ENCODE data around the gene FAM181A.

FAM181A gene

DNA sequence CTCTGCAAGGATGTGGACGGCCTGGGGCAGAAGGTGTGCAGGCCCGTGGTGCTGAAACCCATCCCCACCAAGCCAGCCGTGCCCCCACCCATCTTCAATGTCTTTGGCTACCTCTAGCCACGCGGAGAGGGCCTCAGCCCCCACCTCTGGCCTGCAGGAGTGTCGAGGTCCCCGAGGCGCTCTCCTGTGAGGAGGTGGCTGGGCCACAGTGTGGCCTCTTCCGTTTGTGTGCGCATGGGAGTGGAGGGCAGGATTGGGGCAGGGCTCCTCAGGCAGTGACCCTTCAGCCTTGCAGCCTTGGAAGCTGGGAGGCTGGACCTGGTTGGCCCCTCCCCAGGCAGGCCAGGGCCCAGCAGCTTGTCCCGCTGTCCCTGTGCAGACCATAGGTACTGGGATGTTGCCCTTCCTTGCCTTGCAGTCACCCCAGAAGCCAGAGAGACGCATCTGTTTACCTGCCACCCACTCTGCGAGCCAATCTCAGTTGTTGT is 1.9 kb downstream of the FAM181A start:
- H3K4me3 ChIP-seq, result no peak overlapping the region
- H3K4me1 ChIP-seq, result no peaks in the 10 kb centered on the region
- no peaks in the 10 kb centered on the region for H3K36me3 ChIP-seq (replicated peaks)
- in situ Hi-C loops (cut with MboI; ENCODE audit: low sequenced_read_pairs), result no loop called here
- no peaks in the 10 kb centered on the region for H3K27me3 ChIP-seq (ENCODE audit: low read depth)
- DNase-seq (ENCODE audit: low spot score in 2 of 2), result no peak
- no peaks in the 10 kb centered on the region for H3K9me3 ChIP-seq

DNA sequence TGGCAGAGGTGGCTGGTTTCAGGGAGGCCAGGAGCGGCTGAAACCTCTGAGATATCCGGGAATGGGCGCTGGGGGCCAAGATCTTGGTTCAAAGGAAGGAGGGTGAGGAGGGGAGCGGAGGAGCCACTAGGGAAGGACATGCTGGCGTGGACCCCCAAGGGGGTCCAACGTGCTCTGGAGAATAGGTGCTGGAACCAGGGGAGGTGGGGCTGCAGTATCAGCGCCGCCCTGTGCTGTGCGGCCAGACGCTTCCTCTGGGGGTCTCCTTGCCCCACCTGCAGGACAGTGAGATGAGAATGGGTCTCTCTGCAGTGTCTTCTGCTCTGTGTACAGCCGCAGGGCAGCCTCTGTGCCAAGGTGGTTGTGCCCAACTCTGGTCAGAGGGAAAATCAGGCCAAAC is 2.5 kb downstream of the FAM181A start:
- no peak overlapping the region for H3K4me3 ChIP-seq
- DNase-seq (ENCODE audit: low spot score in 2 of 2), result no peak
- no peaks in the 10 kb centered on the region for H3K27me3 ChIP-seq (ENCODE audit: low read depth)
- no peaks in the 10 kb centered on the region for H3K9me3 ChIP-seq
- H3K36me3 ChIP-seq (replicated peaks), result no peaks in the 10 kb centered on the region
- in situ Hi-C loops (cut with MboI; ENCODE audit: low sequenced_read_pairs), result no loop called here
- no peaks in the 10 kb centered on the region for H3K4me1 ChIP-seq

DNA sequence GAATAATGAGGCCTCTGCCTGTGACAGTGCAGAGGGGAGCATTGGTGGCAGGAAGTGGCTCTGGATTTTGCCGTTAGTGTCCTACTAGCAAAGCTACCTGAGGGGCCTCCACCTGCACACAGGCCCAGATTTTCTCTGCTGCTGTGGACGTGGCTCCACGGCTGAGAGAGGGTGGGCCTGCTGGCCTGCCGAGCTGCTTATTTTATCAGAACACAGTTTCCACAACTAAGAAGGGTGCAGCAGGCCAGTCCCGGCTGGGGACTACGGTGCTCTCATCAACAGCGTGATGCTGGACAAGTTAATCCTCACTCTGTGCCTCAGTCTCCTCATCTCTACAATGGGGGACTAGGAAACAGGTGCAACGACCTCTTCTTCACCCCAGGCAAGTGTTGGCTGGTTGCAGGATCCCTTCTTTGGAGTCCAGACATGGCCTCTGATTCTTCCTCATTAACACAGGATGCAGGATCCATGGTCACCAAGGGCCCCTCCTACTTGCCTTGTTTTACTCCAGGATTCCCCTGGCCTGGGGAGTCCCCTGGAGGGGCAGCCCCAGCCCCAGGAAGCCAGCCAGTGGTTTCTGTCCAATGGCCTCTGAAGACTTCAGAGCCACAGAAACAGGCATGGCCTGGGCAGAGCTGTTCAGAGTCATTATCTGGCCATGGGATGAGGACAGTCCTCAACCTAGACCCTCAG is 3.3 kb downstream of the FAM181A start:
- Histone ChIP-seq H3K27me3 (ENCODE audit: low read depth) (no peaks in the 10 kb centered on the region), H3K4me1 (no peaks in the 10 kb centered on the region), H3K36me3 (replicated peaks) (no peaks in the 10 kb centered on the region), H3K9me3 (no peaks in the 10 kb centered on the region), H3K4me3 (no peak overlapping the region)
- DNase-seq (ENCODE audit: low spot score in 2 of 2), result no peak
- in situ Hi-C loops (cut with MboI; ENCODE audit: low sequenced_read_pairs), result no loop called here

DNA sequence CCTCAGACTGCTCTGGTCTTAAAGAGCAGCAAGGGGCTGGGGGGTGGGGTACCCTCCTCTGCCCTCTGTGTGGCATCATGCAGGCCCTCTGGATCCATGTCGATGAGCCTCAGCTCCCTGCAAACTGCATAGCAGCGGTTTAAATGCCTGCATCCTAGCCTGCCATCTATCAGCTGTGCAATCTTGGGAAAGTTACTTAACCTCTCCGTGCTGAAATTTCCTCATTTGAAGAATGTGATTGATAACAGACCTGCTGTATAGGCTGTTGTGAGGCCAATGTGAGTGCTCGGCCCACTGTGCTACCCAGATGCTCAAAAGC is 3.8 kb downstream of the FAM181A start:
- DNase-seq (ENCODE audit: low spot score in 2 of 2), result no peak
- no peak overlapping the region for H3K4me3 ChIP-seq
- no peaks in the 10 kb centered on the region for H3K27me3 ChIP-seq (ENCODE audit: low read depth)
- no peaks in the 10 kb centered on the region for H3K36me3 ChIP-seq (replicated peaks)
- no peaks in the 10 kb centered on the region for H3K4me1 ChIP-seq
- in situ Hi-C loops (cut with MboI; ENCODE audit: low sequenced_read_pairs), result no loop called here
- no peaks in the 10 kb centered on the region for H3K9me3 ChIP-seq

DNA sequence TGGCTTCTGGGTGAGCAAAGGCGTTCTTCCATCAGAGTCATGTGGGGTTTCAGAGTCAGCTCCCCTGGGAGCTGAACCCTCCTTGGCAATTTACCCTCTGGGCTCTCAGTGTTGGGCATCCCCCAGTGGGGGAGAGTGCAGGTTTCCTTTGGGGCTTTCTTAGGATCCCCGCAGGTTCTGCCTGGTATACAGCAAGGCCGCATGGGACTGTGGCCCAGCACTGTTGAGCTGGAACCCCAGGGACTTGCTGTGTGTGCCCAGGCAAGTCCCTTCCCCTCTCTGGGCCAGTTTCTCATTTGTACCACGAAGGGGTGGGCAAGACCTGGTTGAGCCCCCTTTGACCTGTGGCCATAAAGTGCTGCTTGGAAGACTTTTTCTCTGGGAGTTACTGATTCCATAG is 5.5 kb downstream of the FAM181A start:
- no peaks in the 10 kb centered on the region for H3K36me3 ChIP-seq (replicated peaks)
- in situ Hi-C loops (cut with MboI; ENCODE audit: low sequenced_read_pairs), result no loop called here
- H3K9me3 ChIP-seq, result no peaks in the 10 kb centered on the region
- no peak overlapping the region for H3K4me3 ChIP-seq
- H3K4me1 ChIP-seq, result no peaks in the 10 kb centered on the region
- DNase-seq (ENCODE audit: low spot score in 2 of 2), result no peak
- H3K27me3 ChIP-seq (ENCODE audit: low read depth), result no peaks in the 10 kb centered on the region

DNA sequence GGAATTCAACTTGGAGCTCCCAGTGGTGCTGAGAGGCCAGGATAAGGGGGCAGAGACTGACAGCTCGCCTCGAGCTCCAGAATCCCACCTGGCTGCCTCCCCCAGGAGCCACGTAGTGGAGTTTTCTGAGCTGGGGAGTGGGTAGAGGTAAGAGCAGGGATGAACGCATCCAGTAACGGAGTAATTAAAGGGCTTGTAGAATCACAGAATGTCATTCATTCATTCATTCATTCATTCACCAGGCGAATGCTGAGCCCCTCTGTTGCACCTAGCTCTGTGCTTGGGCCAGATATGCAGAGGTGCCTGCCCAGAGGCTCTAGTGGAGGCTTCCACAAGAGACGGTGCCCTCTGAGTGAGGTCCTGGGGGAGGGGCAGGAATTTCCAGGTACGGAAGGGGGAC is 8.1 kb downstream of the FAM181A start:
- in situ Hi-C loops (cut with MboI; ENCODE audit: low sequenced_read_pairs), result no loop called here
- DNase-seq (ENCODE audit: low spot score in 2 of 2), result no peak
- no peak overlapping the region for H3K4me3 ChIP-seq
- no peaks in the 10 kb centered on the region for H3K4me1 ChIP-seq
- no peaks in the 10 kb centered on the region for H3K9me3 ChIP-seq
- H3K27me3 ChIP-seq (ENCODE audit: low read depth), result no peaks in the 10 kb centered on the region
- H3K36me3 ChIP-seq (replicated peaks), result no peaks in the 10 kb centered on the region

DNA sequence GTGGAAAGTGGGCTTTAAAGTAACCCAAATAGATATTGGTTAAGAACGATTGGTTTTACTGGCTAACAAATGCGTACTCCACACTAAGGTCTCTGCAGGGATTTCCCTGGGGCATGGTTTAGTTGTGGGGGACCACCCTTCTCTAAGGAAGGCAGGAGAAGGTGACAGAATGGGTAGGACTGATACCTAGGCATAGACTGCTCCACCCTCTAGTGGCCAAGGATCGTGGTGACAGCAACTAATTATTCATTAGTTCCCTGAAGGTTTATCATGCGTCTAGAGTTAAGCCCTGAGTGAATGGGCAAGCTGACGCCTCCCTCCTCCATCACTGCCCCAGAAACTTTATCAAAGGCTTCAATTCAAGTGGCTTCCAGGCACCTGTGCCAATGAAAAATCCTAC is 9.1 kb downstream of the FAM181A start:
- no peaks in the 10 kb centered on the region for H3K4me1 ChIP-seq
- H3K27me3 ChIP-seq (ENCODE audit: low read depth), result no peaks in the 10 kb centered on the region
- no peaks in the 10 kb centered on the region for H3K36me3 ChIP-seq (replicated peaks)
- in situ Hi-C loops (cut with MboI; ENCODE audit: low sequenced_read_pairs), result no loop called here
- no peaks in the 10 kb centered on the region for H3K9me3 ChIP-seq
- no peak overlapping the region for H3K4me3 ChIP-seq
- DNase-seq (ENCODE audit: low spot score in 2 of 2), result peak; percentile 66 to 72

DNA sequence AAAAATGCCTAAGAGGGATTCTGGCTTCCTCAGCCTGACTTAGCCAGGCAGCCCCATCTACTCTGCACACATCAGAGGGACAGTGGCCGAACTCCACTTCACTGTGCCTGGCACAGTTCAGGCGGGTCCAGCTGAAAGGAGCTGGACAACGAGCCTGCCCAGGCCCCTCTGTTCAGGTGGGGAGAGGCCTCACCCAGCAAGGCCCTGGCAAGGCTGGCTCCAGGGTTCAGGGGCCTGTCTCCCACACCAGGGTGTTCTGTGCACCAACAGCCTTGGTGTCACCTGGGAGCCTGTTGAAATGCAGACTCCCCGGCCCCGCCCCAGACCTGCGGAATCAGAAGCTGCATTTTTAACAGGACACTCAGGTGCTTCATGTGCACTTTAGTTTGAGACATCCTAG is 9.8 kb downstream of the FAM181A start:
- Histone ChIP-seq H3K4me3 (no peak overlapping the region), H3K27me3 (ENCODE audit: low read depth) (no peaks in the 10 kb centered on the region), H3K36me3 (replicated peaks) (no peaks in the 10 kb centered on the region), H3K9me3 (no peaks in the 10 kb centered on the region), H3K4me1 (no peaks in the 10 kb centered on the region)
- in situ Hi-C loops (cut with MboI; ENCODE audit: low sequenced_read_pairs), result no loop called here
- no peak for DNase-seq (ENCODE audit: low spot score in 2 of 2)

DNA sequence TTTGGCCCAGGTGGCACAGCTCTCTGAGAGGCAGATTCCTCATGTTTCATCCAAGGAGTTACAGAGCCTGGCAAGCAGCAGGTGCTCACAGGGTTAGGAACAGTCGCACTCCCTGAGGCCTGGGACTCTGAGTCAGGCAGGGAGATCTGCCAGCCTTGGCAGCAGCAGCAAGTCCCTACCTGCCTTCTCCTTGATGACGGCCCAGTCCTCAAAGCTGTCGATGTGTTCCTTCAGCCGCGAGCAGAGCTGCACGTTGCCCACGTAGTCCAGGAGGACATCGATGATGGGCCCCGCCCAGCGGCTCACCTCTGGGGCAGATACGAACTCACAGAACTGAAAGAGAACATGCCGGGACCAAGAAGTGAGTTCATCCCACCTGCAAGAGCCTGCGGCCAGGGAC is 10.4 kb downstream of the FAM181A start:
- H3K27me3 ChIP-seq (ENCODE audit: low read depth), result no peaks in the 10 kb centered on the region
- in situ Hi-C loops (cut with MboI; ENCODE audit: low sequenced_read_pairs), result no loop called here
- no peak for DNase-seq (ENCODE audit: low spot score in 2 of 2)
- H3K9me3 ChIP-seq, result no peaks in the 10 kb centered on the region
- no peak overlapping the region for H3K4me3 ChIP-seq
- no peaks in the 10 kb centered on the region for H3K4me1 ChIP-seq
- H3K36me3 ChIP-seq (replicated peaks), result no peaks in the 10 kb centered on the region

DNA sequence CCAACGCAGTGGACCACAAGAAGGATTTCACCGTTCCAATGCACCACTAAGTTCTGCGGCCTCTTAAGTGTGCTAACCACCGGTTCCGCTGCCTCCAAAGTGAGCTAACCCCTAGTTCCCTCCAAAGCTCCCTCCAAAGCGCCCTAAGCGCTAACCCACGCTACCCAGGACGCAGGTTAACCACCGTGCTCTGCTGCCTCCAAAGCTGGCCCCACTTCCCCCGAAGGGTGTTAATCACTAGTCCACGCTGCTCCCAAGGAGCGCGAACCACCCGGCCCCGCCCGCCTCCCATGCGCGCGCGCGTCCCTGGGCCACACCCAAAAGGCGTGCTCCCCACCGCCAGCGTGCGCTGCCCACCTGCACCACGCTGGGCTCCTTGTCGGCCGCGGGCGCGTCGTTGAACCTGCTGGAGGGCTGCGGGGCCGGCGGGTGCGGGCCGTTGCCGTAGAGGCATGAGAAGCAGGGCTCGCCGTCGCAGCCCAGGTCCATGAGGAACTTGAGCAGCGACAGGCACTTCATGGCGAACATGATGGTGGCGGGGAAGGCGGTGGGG is 11.7 kb downstream of the FAM181A start:
- Histone ChIP-seq H3K4me3 (no peak overlapping the region), H3K36me3 (replicated peaks) (no peaks in the 10 kb centered on the region), H3K9me3 (no peaks in the 10 kb centered on the region), H3K27me3 (ENCODE audit: low read depth) (no peaks in the 10 kb centered on the region), H3K4me1 (no peaks in the 10 kb centered on the region)
- DNase-seq (ENCODE audit: low spot score in 2 of 2), result no peak
- in situ Hi-C loops (cut with MboI; ENCODE audit: low sequenced_read_pairs), result no loop called here

DNA sequence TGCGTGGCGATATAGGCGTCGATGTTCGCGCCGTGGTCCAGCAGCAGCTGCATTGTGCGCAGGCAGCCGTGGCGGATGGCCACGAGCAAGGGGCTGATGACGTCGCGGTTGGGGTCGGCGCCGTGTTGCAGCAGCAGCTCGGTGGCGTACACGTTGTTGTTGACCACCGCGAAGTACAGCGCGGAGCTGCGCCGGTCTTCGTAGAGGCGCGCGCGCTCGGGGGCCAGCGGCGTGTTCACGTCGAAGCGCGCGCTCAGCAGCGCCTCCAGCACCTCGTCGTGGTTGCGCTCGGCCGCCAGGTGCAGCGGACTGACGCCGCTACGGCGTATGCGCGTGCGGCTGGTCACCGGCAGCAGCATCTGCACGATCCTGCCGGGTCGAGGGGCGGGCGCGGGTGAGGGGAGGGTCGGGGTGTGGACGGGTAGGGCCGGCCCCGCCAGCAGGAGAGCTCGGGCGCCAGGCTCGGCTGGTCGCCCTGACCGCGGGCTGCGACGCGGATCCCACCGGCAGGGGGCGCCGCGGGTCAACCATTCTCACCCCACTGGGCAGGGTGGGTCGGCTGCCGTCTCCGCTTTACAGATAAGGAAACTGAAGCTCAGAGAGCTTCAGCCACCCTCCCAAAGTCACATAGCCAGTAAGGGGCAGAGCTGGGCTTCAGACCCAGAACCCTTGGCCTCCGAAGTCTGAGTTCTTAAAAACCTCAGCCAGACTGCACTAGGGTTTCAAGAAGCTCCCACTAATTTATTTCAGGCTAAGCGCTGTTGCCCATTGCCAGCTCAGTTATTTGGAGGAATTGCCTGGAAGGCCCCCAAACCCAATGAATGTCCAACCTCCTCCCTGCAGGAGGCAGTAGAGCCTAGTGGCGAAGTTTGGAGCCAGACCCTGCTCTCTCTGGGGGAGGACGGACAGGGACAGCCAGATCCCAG is 12.4 kb downstream of the FAM181A start:
- Histone ChIP-seq H3K9me3 (no peaks in the 10 kb centered on the region), H3K27me3 (ENCODE audit: low read depth) (no peaks in the 10 kb centered on the region), H3K4me1 (no peaks in the 10 kb centered on the region), H3K36me3 (replicated peaks) (no peaks in the 10 kb centered on the region), H3K4me3 (no peak overlapping the region)
- in situ Hi-C loops (cut with MboI; ENCODE audit: low sequenced_read_pairs), result loop anchor here (5.0 kb wide), 1 partner anchor 63 kb away; no protein-coding TSS in a partner anchor
- DNase-seq (ENCODE audit: low spot score in 2 of 2), result peak; percentile 29 to 89

DNA sequence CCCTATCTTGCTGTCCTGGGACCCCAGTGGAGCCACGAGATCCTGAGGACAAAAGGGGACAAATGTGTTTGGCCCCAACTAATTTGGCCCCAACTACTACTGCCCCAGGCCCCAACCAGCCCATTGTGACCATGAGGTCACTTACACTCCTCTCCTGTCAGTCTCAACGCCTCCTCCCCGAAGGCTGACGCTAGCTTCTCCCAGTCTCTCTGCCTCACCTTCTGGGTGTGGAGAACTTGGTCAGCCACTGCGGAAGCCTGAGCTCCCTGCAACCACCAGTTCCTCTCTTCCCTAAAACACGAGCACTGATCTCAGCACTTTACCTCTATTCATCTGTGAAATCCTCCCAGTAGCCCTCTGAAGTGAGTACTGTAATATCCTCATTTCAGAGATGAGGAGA is 13.3 kb downstream of the FAM181A start:
- H3K4me3 ChIP-seq, result no peak overlapping the region
- H3K27me3 ChIP-seq (ENCODE audit: low read depth), result no peaks in the 10 kb centered on the region
- DNase-seq (ENCODE audit: low spot score in 2 of 2), result no peak
- H3K4me1 ChIP-seq, result no peaks in the 10 kb centered on the region
- H3K36me3 ChIP-seq (replicated peaks), result no peaks in the 10 kb centered on the region
- H3K9me3 ChIP-seq, result no peaks in the 10 kb centered on the region
- in situ Hi-C loops (cut with MboI; ENCODE audit: low sequenced_read_pairs), result loop anchor here (5.0 kb wide), 1 partner anchor 62 kb away; no protein-coding TSS in a partner anchor

DNA sequence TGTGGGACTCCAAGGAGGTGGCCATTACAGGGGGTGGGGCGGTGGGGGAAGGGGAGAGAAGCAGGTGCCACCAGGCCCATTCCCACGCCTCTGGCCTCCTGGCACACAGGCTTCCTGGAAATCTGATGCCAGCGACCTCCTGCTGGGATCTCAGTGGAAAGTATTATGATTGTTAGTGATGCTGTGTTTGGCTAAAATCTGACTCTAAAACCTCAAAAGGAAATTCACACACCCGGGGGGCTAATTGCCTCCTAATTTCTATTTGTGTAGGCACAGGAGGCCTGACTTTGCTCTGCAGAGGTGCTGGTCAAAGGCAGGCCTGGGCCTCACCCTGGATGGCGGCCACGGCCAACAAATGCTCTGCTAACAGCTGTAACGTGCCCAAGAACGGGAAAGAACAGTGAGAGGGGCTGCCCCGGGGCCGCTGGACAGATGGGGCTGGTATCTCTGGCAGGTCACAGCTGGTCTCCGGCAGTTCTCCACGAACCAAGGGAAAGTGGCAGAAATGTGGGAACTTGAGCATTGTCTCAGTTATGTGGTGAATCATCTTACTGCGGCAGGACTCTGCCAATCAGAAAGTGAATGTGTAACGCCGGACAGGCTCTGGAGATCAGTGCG is 14.3 kb downstream of the FAM181A start:
- in situ Hi-C loops (cut with MboI; ENCODE audit: low sequenced_read_pairs), result loop anchor here (5.0 kb wide), 1 partner anchor 61 kb away; no protein-coding TSS in a partner anchor
- DNase-seq (ENCODE audit: low spot score in 2 of 2), result no peak
- no peaks in the 10 kb centered on the region for H3K36me3 ChIP-seq (replicated peaks)

More for the DNA sequence above, 14.3 kb downstream of the FAM181A start:
- no peaks in the 10 kb centered on the region for H3K9me3 ChIP-seq
- H3K4me1 ChIP-seq, result no peaks in the 10 kb centered on the region
- no peaks in the 10 kb centered on the region for H3K27me3 ChIP-seq (ENCODE audit: low read depth)
- H3K4me3 ChIP-seq, result no peak overlapping the region
